Measurements from ENCODE around the gene PSMA4. TPM values are rescaled to one million over a fixed set of nuclear protein-coding genes. Genes with fewer than 3 reads are reported as not detected.
A peak's percentile ranks its signal among the peaks of the same experiment; 100 is the strongest.

Gene PSMA4
- total RNA-seq = 100 to 1,000 TPM in 8 of 9 donors, 10 to 100 TPM in 1; 97.2 to 153 (median 115) TPM
- 100 to 1,000 TPM; 158 to 228 TPM for polyA plus RNA-seq
- long read RNA-seq, donor 1, full-length matches to known transcripts = 34 of 58 reads
- long read RNA-seq, donor 1, partial matches to known transcripts = 18 of 58 reads
- long read RNA-seq, donor 1, other reads (novel, unspliced or antisense) = 6 of 58 reads
- long read RNA-seq, donor 2, full-length matches to known transcripts = 99 of 121 reads
- long read RNA-seq, donor 2, partial matches to known transcripts = 10 of 121 reads
- long read RNA-seq, donor 2, other reads (novel, unspliced or antisense) = 12 of 121 reads
- long read RNA-seq, donor 3, full-length matches to known transcripts = 33 of 46 reads
- long read RNA-seq, donor 3, partial matches to known transcripts = 8 of 46 reads
- long read RNA-seq, donor 3, other reads (novel, unspliced or antisense) = 5 of 46 reads

GRCh38 chr15:78540141-78540870 is at the start of gene PSMA4:
Gene PSMA4 (plus strand): TSS chr15:78540444. CDS start chr15:78541928, 1,484 bp downstream.
- H3K36me3 ChIP-seq = peaks cover 0 to 37% (median 32%) of the 10 kb centered on the region in 9 donors
- peak within 1 kb of the TSS; percentile 61 to 95 (median 83) for H3K4me3 ChIP-seq
- WGBS, 4 donors = 0 to 1% (median 1%) methylated on average over 34 to 56 of the region's 56 CpGs
- H3K4me1 ChIP-seq = peaks cover 0 to 40% (median 21%) of the 10 kb centered on the region in 12 donors
- no peaks in the 10 kb centered on the region for H3K9me3 ChIP-seq
- H3K27ac ChIP-seq = peak within 1 kb of the TSS; percentile 87 to 99 (median 98)
- TF ChIP-seq POLR2A (IDR thresholded peaks at IDR 0.05) = peak in 1 of 2 donors; percentile 85
- TF ChIP-seq, protein P1, sequence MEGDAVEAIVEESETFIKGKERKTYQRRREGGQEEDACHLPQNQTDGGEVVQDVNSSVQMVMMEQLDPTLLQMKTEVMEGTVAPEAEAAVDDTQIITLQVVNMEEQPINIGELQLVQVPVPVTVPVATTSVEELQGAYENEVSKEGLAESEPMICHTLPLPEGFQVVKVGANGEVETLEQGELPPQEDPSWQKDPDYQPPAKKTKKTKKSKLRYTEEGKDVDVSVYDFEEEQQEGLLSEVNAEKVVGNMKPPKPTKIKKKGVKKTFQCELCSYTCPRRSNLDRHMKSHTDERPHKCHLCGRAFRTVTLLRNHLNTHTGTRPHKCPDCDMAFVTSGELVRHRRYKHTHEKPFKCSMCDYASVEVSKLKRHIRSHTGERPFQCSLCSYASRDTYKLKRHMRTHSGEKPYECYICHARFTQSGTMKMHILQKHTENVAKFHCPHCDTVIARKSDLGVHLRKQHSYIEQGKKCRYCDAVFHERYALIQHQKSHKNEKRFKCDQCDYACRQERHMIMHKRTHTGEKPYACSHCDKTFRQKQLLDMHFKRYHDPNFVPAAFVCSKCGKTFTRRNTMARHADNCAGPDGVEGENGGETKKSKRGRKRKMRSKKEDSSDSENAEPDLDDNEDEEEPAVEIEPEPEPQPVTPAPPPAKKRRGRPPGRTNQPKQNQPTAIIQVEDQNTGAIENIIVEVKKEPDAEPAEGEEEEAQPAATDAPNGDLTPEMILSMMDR (IDR thresholded peaks at IDR 0.05) = peak in 10 of 12 donors; percentile 23 to 65 (median 46)
- intact Hi-C loops (cut with DNase I) = loop anchor here in 1 of 10 donors (1.0 kb wide), 1 partner anchor 33 kb away; the partner anchor contains the start of gene HYKK
- ATAC-seq (peak; percentile 86 to 96 (median 94)), DNase-seq (peak; percentile 93 to 97 (median 94))
- no peaks in the 10 kb centered on the region for H3K27me3 ChIP-seq

GRCh38 chr15:78492872-78493271 is 47.4 kb upstream of the PSMA4 start:
- WGBS, 4 donors = 88 to 95% (median 90%) methylated on average over 1 of the region's 1 CpG
- no peaks in the 10 kb centered on the region for H3K9me3 ChIP-seq
- intact Hi-C loops (cut with DNase I) = no loop called here
- H3K36me3 ChIP-seq = peaks cover 0 to 100% (median 100%) of the 10 kb centered on the region in 9 donors
- peaks cover 0 to 9% (median 0%) of the 10 kb centered on the region in 12 donors for H3K4me1 ChIP-seq
- H3K27me3 ChIP-seq = no peaks in the 10 kb centered on the region
- DNase-seq (no peak), ATAC-seq (no peak)
- no peak overlapping the region for H3K27ac ChIP-seq
- TF ChIP-seq POLR2A (IDR thresholded peaks at IDR 0.05) = no peak
- TF ChIP-seq, protein P1 (IDR thresholded peaks at IDR 0.05) = no peak
- H3K4me3 ChIP-seq = no peak overlapping the region

- H3K4me3 ChIP-seq = no peak overlapping the region
- H3K27ac ChIP-seq = no peak overlapping the region
- peaks cover 0 to 53% (median 45%) of the 10 kb centered on the region in 9 donors for H3K36me3 ChIP-seq
- ATAC-seq = no peak
- no peak for DNase-seq
- H3K9me3 ChIP-seq = peaks cover 0 to 4% (median 0%) of the 10 kb centered on the region in 12 donors
- intact Hi-C loops (cut with DNase I) = no loop called here
- 74 to 99% (median 97%) methylated on average over 4 of the region's 4 CpGs for WGBS, 4 donors
- no peaks in the 10 kb centered on the region for H3K27me3 ChIP-seq
- TF ChIP-seq, protein P1 (IDR thresholded peaks at IDR 0.05) = no peak
- no peak for TF ChIP-seq POLR2A (IDR thresholded peaks at IDR 0.05)
- peaks cover 0 to 2% (median 0%) of the 10 kb centered on the region in 12 donors for H3K4me1 ChIP-seq
Observed at GRCh38 chr15:78501857-78502256, 38.4 kb upstream of the PSMA4 start.

All from heart left ventricle (tissue), 16 donors.